WTC11 (cell line): ENCODE measurements around the gene ENTPD1. TPM values are rescaled to one million over a fixed set of nuclear protein-coding genes. Genes with fewer than 3 reads are reported as not detected.
A peak's percentile ranks its signal among the peaks of the same experiment; 100 is the strongest.

ENCODE experiments used
- ATAC-seq: fragments of 200-7000 bp; cut with Tn5 transposase; 2 replicates; pipeline ENCODE4 v1.10.0; 2021; ENCODE audit warnings: mild to moderate bottlenecking, moderate library complexity
- CTCF ChIA-PET: fragments of 300-600 bp; sonication (Branson Sonifier 250); formaldehyde crosslinking; loops from one replicate; lab custom pipeline; 2021; ENCODE audit warnings: antibody characterized with exemption; lab: Charles Lee
- POLR2A ChIA-PET: fragments of 350-600 bp; sonication (Branson Sonifier 250); formaldehyde crosslinking; loops from one replicate; lab custom pipeline; 2021; ENCODE audit warnings: antibody characterized with exemption; lab: Charles Lee
- DNase-seq: peaks from one replicate; pipeline ENCODE4 v3.0.0; 2021; ENCODE audit warnings: low spot score
- H3K27ac Mint-ChIP-seq: 2 replicates; pipeline ENCODE4 v1.8.0; 2021; ENCODE audit warnings: mixed read lengths
- H3K27me3 Mint-ChIP-seq: 2 replicates; pipeline ENCODE4 v1.8.0; 2021; ENCODE audit warnings: low read depth, mild to moderate bottlenecking, moderate library complexity, mixed read lengths
- H3K36me3 Mint-ChIP-seq: 2 replicates; pipeline ENCODE4 v1.8.0; 2021; ENCODE audit warnings: mixed read lengths
- H3K4me1 Mint-ChIP-seq: 2 replicates; pipeline ENCODE4 v1.8.0; 2022; ENCODE audit warnings: mixed read lengths
- H3K4me3 Mint-ChIP-seq: 2 replicates; pipeline ENCODE4 v1.8.0; 2021; ENCODE audit warnings: mild to moderate bottlenecking, moderate library complexity, mixed read lengths
- H3K9me3 Mint-ChIP-seq: 2 replicates; pipeline ENCODE4 v1.8.0; 2021; ENCODE audit warnings: mixed read lengths
- ARID4B ChIP-seq: sonication (generic); formaldehyde crosslinking; IDR thresholded peaks from 2 replicates; pipeline ENCODE4 v1.8.0; 2023; ENCODE audit warnings: missing genetic modification reagents, mild to moderate bottlenecking, borderline replicate concordance
- CREB1 ChIP-seq: sonication (generic); formaldehyde crosslinking; IDR thresholded peaks from 2 replicates; pipeline ENCODE4 v1.8.0; 2023; ENCODE audit warnings: mild to moderate bottlenecking, missing genetic modification reagents
- E2F5 ChIP-seq: sonication (generic); formaldehyde crosslinking; IDR thresholded peaks from 2 replicates; pipeline ENCODE4 v1.8.1; 2022; ENCODE audit warnings: mild to moderate bottlenecking, moderate library complexity, missing genetic modification reagents
- GRHL2 ChIP-seq: fragments of 250-450 bp; sonication (Bioruptor Pico); IDR thresholded peaks from 2 replicates; pipeline ENCODE4 v1.8.0; 2022; ENCODE audit warnings: mild to moderate bottlenecking, moderate library complexity; ENCODE audit not compliant: insufficient replicate concordance, severe bottlenecking
- GTF2I ChIP-seq: fragments of 250-450 bp; sonication (Bioruptor Pico); conservative IDR thresholded peaks from 2 replicates; pipeline ENCODE4 v1.4.0; 2021; ENCODE audit warnings: mild to moderate bottlenecking
- KAT7 ChIP-seq: sonication (generic); formaldehyde crosslinking; IDR thresholded peaks from 2 replicates; pipeline ENCODE4 v1.8.1; 2023; ENCODE audit warnings: missing genetic modification reagents, mild to moderate bottlenecking, borderline replicate concordance
- OVOL2 ChIP-seq: fragments of 250-450 bp; sonication (Bioruptor Pico); IDR thresholded peaks from 2 replicates; pipeline ENCODE4 v1.9.0; 2021; ENCODE audit warnings: mild to moderate bottlenecking, borderline replicate concordance
- SP1 ChIP-seq: sonication (generic); formaldehyde crosslinking; conservative IDR thresholded peaks from 2 replicates; pipeline ENCODE4 v1.8.1; 2022; ENCODE audit warnings: missing genetic modification reagents
- TEAD1 ChIP-seq: sonication (generic); formaldehyde crosslinking; IDR thresholded peaks from 2 replicates; pipeline ENCODE4 v1.8.0; 2022; ENCODE audit warnings: mild to moderate bottlenecking, missing genetic modification reagents
- TP53 ChIP-seq: sonication (generic); formaldehyde crosslinking; IDR thresholded peaks from 2 replicates; pipeline ENCODE4 v1.8.1; 2023; ENCODE audit warnings: mild to moderate bottlenecking, missing genetic modification reagents
- ZBTB43 ChIP-seq: sonication (generic); formaldehyde crosslinking; IDR thresholded peaks from 2 replicates; pipeline ENCODE4 v1.8.1; 2023; ENCODE audit warnings: mild to moderate bottlenecking, missing genetic modification reagents
- ZNF232 ChIP-seq: sonication (generic); formaldehyde crosslinking; IDR thresholded peaks from 2 replicates; pipeline ENCODE4 v1.8.0; 2022; ENCODE audit warnings: mild to moderate bottlenecking, missing genetic modification reagents
- ZNF396 ChIP-seq: fragments of 250-450 bp; sonication (Bioruptor Pico); IDR thresholded peaks from 2 replicates; pipeline ENCODE4 v1.8.0; 2021; ENCODE audit warnings: mild to moderate bottlenecking, moderate library complexity, borderline replicate concordance
- ZNF423 ChIP-seq: fragments of 250-450 bp; sonication (Bioruptor Pico); IDR thresholded peaks from 2 replicates; pipeline ENCODE4 v2.1.2; 2022; ENCODE audit warnings: mild to moderate bottlenecking, moderate library complexity
- ZNF425 ChIP-seq: fragments of 250-450 bp; sonication (Bioruptor Pico); conservative IDR thresholded peaks from 2 replicates; pipeline ENCODE4 v1.9.0; 2021; ENCODE audit warnings: mild to moderate bottlenecking
- total RNA-seq: library from RNA; stranded (reverse); gene quantifications from 3 replicates; pipeline ENCODE4 v1.2.3, GENCODE V29; 2021
- TF ChIP-seq, protein P1 (sequence below): sonication (generic); formaldehyde crosslinking; IDR thresholded peaks from 2 replicates; pipeline ENCODE4 v1.8.1; 2023; ENCODE audit warnings: mild to moderate bottlenecking, moderate library complexity, missing genetic modification reagents
- TF ChIP-seq, protein P2 (sequence below): sonication (generic); formaldehyde crosslinking; IDR thresholded peaks from 2 replicates; pipeline ENCODE4 v1.8.0; 2022; ENCODE audit warnings: mild to moderate bottlenecking, missing genetic modification reagents
- TF ChIP-seq, protein P3 (sequence below): sonication (generic); formaldehyde crosslinking; IDR thresholded peaks from 2 replicates; pipeline ENCODE4 v1.8.1; 2023; ENCODE audit warnings: mild to moderate bottlenecking, missing genetic modification reagents, borderline replicate concordance

The ENTPD1 gene
- total RNA-seq, 1 experiment from 2014 or later = 2.3 TPM

- Mint-ChIP-seq H3K9me3 (no peaks in the 10 kb centered on the region), H3K4me1 (peaks cover 8% of the 10 kb centered on the region), H3K4me3 (peak within 1 kb of the TSS; percentile 88), H3K36me3 (peaks cover 6% of the 10 kb centered on the region), H3K27ac (peak within 1 kb of the TSS; percentile 76; the same call in 1 of the 2 replicates), H3K27me3 (peaks cover 3% of the 10 kb centered on the region; the same call in 1 of the 2 replicates)
- peak; percentile 96 for ATAC-seq
- peak; percentile 85 for DNase-seq
- POLR2A ChIA-PET = interaction anchor here (0.5 to 1.0 kb wide), 2 partner anchors 90 to 151 kb away, joined by 4 read pairs; partner anchors contain the start of gene ENTPD1
- CTCF ChIA-PET = interaction anchor here (0.9 to 1.5 kb wide), 5 partner anchors 43 to 532 kb away, joined by 3 to 17 read pairs (median 6); partner anchors contain the start of genes SORBS1 and TCTN3
- no peak for TF ChIP-seq GTF2I (CRISPR knock-in tag)
- no peak for TF ChIP-seq OVOL2 (CRISPR knock-in tag)
- peak; percentile 84 for TF ChIP-seq ZNF423 (CRISPR knock-in tag)
- TF ChIP-seq TP53 (CRISPR knock-in tag) = 0 out of 2 replicates have a peak, but pooled peaks have one; percentile 38
- no peak for TF ChIP-seq ZNF396 (CRISPR knock-in tag)
- TF ChIP-seq SP1 = peak; percentile 61; the same call in 1 of the 2 replicates
- TF ChIP-seq, protein P1, sequence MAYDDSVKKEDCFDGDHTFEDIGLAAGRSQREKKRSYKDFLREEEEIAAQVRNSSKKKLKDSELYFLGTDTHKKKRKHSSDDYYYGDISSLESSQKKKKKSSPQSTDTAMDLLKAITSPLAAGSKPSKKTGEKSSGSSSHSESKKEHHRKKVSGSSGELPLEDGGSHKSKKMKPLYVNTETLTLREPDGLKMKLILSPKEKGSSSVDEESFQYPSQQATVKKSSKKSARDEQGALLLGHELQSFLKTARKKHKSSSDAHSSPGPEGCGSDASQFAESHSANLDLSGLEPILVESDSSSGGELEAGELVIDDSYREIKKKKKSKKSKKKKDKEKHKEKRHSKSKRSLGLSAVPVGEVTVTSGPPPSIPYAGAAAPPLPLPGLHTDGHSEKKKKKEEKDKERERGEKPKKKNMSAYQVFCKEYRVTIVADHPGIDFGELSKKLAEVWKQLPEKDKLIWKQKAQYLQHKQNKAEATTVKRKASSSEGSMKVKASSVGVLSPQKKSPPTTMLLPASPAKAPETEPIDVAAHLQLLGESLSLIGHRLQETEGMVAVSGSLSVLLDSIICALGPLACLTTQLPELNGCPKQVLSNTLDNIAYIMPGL (CRISPR knock-in tag) = peak; percentile 86
- TF ChIP-seq, protein P2, sequence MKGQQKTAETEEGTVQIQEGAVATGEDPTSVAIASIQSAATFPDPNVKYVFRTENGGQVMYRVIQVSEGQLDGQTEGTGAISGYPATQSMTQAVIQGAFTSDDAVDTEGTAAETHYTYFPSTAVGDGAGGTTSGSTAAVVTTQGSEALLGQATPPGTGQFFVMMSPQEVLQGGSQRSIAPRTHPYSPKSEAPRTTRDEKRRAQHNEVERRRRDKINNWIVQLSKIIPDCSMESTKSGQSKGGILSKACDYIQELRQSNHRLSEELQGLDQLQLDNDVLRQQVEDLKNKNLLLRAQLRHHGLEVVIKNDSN (CRISPR knock-in tag) = peak; percentile 53
- TF ChIP-seq ARID4B (CRISPR knock-in tag) = peak; percentile 22; the same call in 1 of the 2 replicates
- peak; percentile 84 for TF ChIP-seq ZBTB43 (CRISPR knock-in tag)
- TF ChIP-seq KAT7 (CRISPR knock-in tag) = 0 out of 2 replicates have a peak, but pooled peaks have one; percentile 51
- TF ChIP-seq, protein P3, sequence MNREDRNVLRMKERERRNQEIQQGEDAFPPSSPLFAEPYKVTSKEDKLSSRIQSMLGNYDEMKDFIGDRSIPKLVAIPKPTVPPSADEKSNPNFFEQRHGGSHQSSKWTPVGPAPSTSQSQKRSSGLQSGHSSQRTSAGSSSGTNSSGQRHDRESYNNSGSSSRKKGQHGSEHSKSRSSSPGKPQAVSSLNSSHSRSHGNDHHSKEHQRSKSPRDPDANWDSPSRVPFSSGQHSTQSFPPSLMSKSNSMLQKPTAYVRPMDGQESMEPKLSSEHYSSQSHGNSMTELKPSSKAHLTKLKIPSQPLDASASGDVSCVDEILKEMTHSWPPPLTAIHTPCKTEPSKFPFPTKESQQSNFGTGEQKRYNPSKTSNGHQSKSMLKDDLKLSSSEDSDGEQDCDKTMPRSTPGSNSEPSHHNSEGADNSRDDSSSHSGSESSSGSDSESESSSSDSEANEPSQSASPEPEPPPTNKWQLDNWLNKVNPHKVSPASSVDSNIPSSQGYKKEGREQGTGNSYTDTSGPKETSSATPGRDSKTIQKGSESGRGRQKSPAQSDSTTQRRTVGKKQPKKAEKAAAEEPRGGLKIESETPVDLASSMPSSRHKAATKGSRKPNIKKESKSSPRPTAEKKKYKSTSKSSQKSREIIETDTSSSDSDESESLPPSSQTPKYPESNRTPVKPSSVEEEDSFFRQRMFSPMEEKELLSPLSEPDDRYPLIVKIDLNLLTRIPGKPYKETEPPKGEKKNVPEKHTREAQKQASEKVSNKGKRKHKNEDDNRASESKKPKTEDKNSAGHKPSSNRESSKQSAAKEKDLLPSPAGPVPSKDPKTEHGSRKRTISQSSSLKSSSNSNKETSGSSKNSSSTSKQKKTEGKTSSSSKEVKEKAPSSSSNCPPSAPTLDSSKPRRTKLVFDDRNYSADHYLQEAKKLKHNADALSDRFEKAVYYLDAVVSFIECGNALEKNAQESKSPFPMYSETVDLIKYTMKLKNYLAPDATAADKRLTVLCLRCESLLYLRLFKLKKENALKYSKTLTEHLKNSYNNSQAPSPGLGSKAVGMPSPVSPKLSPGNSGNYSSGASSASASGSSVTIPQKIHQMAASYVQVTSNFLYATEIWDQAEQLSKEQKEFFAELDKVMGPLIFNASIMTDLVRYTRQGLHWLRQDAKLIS (CRISPR knock-in tag) = 0 out of 2 replicates have a peak, but pooled peaks have one; percentile 44
- no peak for TF ChIP-seq GRHL2
- TF ChIP-seq ZNF232 (CRISPR knock-in tag) = peak; percentile 90
- no peak for TF ChIP-seq CREB1 (CRISPR knock-in tag)
- peak; percentile 77; the same call in 1 of the 2 replicates for TF ChIP-seq E2F5 (CRISPR knock-in tag)
- no peak for TF ChIP-seq ZNF425
- peak; percentile 86 for TF ChIP-seq TEAD1 (CRISPR knock-in tag)
Measured at GRCh38 chr10:95907456-95908253, 151.7 kb downstream of the ENTPD1 start, which contains the start of gene CC2D2B. TSS of gene CC2D2B (plus strand) at chr10:95907975. CDS start at chr10:95911324, 3,349 bp downstream.
